Osteoblast (primary cell): ENCODE measurements around the gene DENND1A. TPM values are rescaled to one million over a fixed set of nuclear protein-coding genes. Genes with fewer than 3 reads are reported as not detected.

Experiments used
- DNase-seq: peaks from one replicate; pipeline ENCODE4 v3.0.0; 2011; ENCODE audit warnings: low spot score, mixed read lengths; ENCODE audit not compliant: insufficient read length; ENCODE audit errors: missing footprints
- H2AFZ ChIP-seq: 2 replicates; pipeline ENCODE4 v1.6.0; 2011; ENCODE audit warnings: mild to moderate bottlenecking, low read length
- H3K27ac ChIP-seq: 2 replicates; pipeline ENCODE4 v1.5.1; 2011; ENCODE audit warnings: mild to moderate bottlenecking, low read depth, low read length, moderate library complexity
- H3K27me3 ChIP-seq: 2 replicates; pipeline ENCODE4 v1.6.0; 2012; ENCODE audit warnings: mild to moderate bottlenecking, control low read depth, inconsistent platforms, low read length, moderate library complexity; ENCODE audit not compliant: insufficient read depth
- H3K36me3 ChIP-seq: 2 replicates; pipeline ENCODE4 v1.5.1; 2011; ENCODE audit warnings: mild to moderate bottlenecking, low read length, control low read depth, moderate library complexity; ENCODE audit not compliant: insufficient read depth
- H3K4me1 ChIP-seq: 2 replicates; pipeline ENCODE4 v1.5.1; 2011; ENCODE audit warnings: mild to moderate bottlenecking, low read length, control low read depth, moderate library complexity; ENCODE audit not compliant: insufficient read depth
- H3K4me2 ChIP-seq: 2 replicates; pipeline ENCODE4 v1.6.0; 2011; ENCODE audit warnings: mild to moderate bottlenecking, low read length; ENCODE audit not compliant: insufficient read depth
- H3K4me3 ChIP-seq: fragments of 200-600 bp; sonication (generic); 3 replicates; pipeline ENCODE4 v1.5.1; 2012; ENCODE audit warnings: mild to moderate bottlenecking, low read length, inconsistent platforms; ENCODE audit not compliant: insufficient read depth
- H3K79me2 ChIP-seq: 2 replicates; pipeline ENCODE4 v1.6.0; 2012; ENCODE audit warnings: mild to moderate bottlenecking, low read length, control low read depth, inconsistent platforms; ENCODE audit not compliant: insufficient read depth
- H3K9me3 ChIP-seq: 2 replicates; pipeline ENCODE4 v1.5.1; 2011; ENCODE audit warnings: low read depth, low read length, control low read depth
- H4K20me1 ChIP-seq: 2 replicates; pipeline ENCODE4 v1.6.0; 2012; ENCODE audit warnings: mild to moderate bottlenecking, low read length, control low read depth; ENCODE audit not compliant: insufficient read depth
- CTCF ChIP-seq: IDR thresholded peaks from 2 replicates; pipeline ENCODE4 v1.5.1; 2011; ENCODE audit warnings: mild to moderate bottlenecking, low read depth, low read length, moderate library complexity; ENCODE audit errors: extremely low read depth
- total RNA-seq: library from RNA; depleted of rRNA; stranded (reverse); fragments of >200 nt; gene quantifications from 2 replicates; pipeline ENCODE4 v1.2.3, GENCODE V29; 2012

DENND1A gene
- total RNA-seq, 1 donor = 14.1 TPM

GRCh38 chr9:123370108-123370507 lies 559.8 kb downstream of the DENND1A start:
- no peaks in the 10 kb centered on the region for H3K36me3 ChIP-seq
- H3K4me1 ChIP-seq = no peaks in the 10 kb centered on the region
- DNase-seq = peak; percentile 89
- no peak overlapping the region for H2AFZ ChIP-seq
- no peaks in the 10 kb centered on the region for H4K20me1 ChIP-seq
- H3K9me3 ChIP-seq = no peaks in the 10 kb centered on the region
- H3K27me3 ChIP-seq = peaks cover 26% of the 10 kb centered on the region
- H3K4me3 ChIP-seq = no peak overlapping the region
- TF ChIP-seq CTCF = no peak
- no peak overlapping the region for H3K4me2 ChIP-seq
- no peaks in the 10 kb centered on the region for H3K79me2 ChIP-seq
- H3K27ac ChIP-seq = no peak overlapping the region

- H2AFZ ChIP-seq = no peak overlapping the region
- H3K9me3 ChIP-seq = no peaks in the 10 kb centered on the region
- no peaks in the 10 kb centered on the region for H3K79me2 ChIP-seq
- H4K20me1 ChIP-seq = no peaks in the 10 kb centered on the region
- DNase-seq = peak; percentile 89
- no peak for TF ChIP-seq CTCF
- peaks cover 18% of the 10 kb centered on the region for H3K27me3 ChIP-seq
- no peak overlapping the region for H3K4me3 ChIP-seq
- no peak overlapping the region for H3K4me2 ChIP-seq
- H3K36me3 ChIP-seq = no peaks in the 10 kb centered on the region
- H3K27ac ChIP-seq = no peak overlapping the region
- H3K4me1 ChIP-seq = no peaks in the 10 kb centered on the region
These were observed 560.6 kb downstream of the DENND1A start for GRCh38 chr9:123369296-123369695.

- Histone ChIP-seq H3K27me3 (peaks cover 12% of the 10 kb centered on the region), H3K4me3 (no peak overlapping the region), H3K4me1 (no peaks in the 10 kb centered on the region), H3K36me3 (no peaks in the 10 kb centered on the region), H4K20me1 (no peaks in the 10 kb centered on the region), H3K9me3 (no peaks in the 10 kb centered on the region), H2AFZ (no peak overlapping the region), H3K27ac (no peak overlapping the region), H3K4me2 (no peak overlapping the region), H3K79me2 (no peaks in the 10 kb centered on the region)
- peak; percentile 86 for DNase-seq
- TF ChIP-seq CTCF = no peak
These were observed 561.3 kb downstream of the DENND1A start for GRCh38 chr9:123368536-123369153.

- Histone ChIP-seq H3K27me3 (peaks cover 12% of the 10 kb centered on the region), H3K4me3 (no peak overlapping the region), H4K20me1 (no peaks in the 10 kb centered on the region), H2AFZ (no peak overlapping the region), H3K4me2 (no peak overlapping the region), H3K27ac (no peak overlapping the region), H3K79me2 (no peaks in the 10 kb centered on the region), H3K4me1 (no peaks in the 10 kb centered on the region), H3K9me3 (no peaks in the 10 kb centered on the region), H3K36me3 (no peaks in the 10 kb centered on the region)
- no peak for TF ChIP-seq CTCF
- peak; percentile 78 for DNase-seq
These were observed 561.9 kb downstream of the DENND1A start for GRCh38 chr9:123368023-123368422.
